NCI-H1694 treated with DMSO at 0.1 percent for 48 hours (cell line): ENCODE data around the gene PLEKHD1.

ENCODE experiments used
- DNase-seq: peaks from one replicate; lab custom pipeline; 2025; lab: John Stamatoyannopoulos, UW

Gene PLEKHD1

DNA sequence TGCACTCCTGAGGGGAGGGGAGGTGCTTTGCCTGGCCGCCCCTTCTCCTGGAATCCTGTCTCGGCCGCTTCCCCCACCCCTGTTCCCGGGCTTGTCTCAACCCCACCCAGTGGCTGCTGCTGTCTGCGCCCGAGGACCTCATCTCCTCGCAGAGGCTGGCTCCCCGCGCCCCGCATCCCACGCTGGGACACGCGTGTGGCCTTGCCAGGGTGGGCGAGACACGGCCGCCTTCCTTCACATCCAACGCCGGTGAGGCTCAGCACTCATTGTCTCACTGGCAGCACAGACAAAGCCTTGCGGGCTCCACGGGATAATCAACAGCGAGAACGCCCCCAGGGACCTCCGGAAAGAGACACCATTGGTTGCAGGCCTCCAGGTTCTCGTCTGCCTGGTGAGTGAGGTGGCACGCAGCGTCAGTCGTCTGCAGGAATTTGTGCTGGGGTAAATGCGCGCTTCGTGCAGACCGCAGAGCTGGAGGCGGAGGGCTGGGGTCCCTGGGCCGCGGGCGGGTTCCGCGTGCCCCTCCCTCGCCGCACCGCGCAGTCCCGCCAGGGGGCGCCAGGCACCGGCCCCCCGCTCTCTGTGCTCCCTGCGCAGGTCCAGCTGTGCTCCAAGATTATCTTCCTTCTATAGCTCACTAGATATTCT, 63.3 kb downstream of the PLEKHD1 start:
- no peak for DNase-seq

DNA sequence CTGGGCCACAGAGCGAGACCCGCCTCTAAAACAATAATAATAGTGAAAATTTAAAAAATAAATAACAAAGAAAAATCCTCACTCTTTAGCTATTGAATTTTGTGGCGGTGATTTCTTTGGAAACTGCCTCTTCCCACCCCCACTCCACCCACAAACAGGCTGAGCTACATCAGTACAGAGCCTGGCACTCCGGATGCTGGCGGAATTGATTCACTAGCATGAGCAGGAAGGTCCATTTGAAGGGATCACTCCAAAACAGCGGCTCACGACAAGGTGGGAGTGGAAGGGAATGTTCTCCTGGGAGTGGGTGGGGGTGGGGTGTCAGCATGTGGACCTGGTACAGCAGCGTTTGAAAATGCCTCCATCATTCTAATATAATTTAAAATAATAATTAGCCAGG, 64.0 kb downstream of the PLEKHD1 start:
- no peak for DNase-seq

DNA sequence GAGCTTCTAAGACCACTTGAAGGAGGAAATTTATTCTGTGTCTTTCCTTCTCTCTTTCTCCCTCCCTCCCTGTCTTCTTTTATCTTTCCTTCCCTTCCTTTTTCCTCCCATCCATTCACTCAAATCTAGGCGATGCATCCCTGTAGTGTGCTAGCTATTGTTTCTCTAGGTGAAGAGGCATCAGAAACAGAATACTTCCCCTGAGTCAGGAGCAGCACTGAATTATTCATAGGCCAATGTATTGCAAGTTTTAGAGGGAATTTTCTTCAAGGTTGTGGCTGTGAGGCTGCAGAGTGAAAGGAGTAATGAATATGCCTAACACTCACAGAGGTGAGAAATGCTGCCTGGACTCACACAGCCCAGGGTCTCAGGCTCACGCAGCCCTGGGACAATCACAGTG, 67.0 kb downstream of the PLEKHD1 start:
- DNase-seq, result no peak

DNA sequence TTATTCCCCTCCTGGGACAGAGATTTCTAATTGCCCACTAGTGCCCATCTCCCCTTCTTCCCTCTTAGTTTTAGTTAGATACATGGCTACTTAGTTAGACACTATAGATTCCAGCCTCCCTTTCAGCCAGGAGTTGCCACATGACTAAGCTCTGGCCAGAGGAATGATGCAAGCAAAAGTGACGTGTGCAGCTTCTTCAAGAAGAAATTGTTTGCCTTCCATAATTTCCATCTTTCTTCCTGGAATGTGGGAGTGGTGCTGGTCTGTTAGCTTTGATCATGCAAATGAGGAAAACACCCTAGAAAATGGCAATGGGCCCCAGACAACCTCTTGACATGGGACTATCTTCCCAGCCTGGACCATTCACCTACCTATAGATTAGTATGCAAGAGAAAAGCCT, 68.7 kb downstream of the PLEKHD1 start:
- DNase-seq, result no peak

DNA sequence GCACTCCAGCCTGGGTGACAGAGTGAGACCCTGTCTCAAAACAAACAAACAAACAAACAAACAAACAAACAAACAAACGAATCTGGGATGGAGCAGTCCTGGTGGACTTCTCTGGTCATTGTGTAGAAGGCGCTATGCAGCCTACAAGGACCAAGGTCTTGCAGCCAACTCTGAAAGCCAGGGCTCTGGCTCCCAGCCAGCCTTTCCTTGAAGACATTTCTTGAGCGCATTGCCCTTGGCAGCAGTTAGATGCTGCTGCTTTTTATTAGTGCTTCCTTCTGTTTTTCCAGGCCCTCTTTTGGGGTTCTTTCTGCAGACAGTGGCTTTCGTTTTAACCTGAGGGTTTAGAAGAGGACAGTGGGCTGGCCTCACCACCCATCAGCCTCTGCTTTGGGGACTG, 70.0 kb downstream of the PLEKHD1 start:
- no peak for DNase-seq

DNA sequence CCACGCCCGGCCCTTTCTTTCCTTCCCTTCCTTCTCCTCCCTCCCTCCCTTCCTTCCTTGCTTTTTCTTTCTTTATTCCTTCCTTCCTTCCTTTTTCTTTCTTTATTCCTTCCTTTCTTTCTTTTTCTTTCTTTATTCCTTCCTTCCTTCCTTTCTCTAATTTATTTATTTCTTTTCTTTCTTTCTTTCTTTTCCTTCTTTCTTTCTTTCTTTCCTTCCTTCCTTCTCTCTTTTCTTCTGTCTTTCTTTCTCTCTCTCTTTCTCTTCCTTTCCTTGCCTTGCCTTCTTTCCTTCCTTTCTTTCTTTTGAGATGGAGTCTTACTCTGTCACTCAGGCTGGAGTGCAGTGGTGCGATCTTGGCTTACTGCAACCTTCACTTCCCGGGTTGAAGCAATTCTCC, 74.2 kb downstream of the PLEKHD1 start:
- DNase-seq, result no peak

DNA sequence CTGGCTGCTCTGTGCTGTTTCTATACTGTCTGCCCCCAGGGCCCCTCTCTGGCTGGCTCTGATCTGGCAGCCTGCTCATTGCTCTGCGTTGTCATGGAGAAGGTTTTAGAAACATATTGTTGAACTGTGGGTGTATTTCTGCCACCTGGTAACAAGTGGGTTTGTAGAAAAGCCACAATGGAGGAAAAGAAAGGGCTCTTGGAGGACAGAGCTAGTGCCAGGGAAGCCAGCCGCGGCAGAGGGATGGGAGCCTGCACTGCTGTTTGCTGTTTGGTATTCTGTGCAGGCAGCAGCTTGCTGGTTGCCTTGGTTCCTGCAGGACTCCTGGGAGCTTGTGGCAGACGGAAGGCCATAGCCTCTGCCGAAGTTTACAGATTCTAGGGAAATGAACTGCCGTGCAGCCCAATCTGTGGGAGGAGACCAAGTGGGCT, 75.1 kb downstream of the PLEKHD1 start:
- DNase-seq, result peak; percentile 97

DNA sequence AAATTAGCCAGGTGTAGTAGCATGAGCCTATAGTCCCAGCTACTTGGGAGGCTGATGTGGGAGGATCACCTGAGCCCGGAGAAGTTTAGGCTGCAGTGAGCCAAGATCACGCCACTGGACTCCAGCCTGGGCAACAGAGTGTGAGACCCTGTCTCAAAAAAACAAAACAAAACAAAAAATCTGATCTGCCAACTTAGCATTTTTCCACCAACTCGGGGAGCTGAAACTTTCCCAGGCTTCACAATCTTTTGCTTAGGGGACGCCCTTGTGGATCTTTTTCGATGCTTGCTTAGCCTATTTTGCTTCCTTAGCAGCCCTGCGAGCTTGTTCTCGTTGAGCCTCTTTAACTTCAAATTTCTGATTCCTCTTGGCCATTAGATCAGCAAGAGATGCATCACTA, 76.3 kb downstream of the PLEKHD1 start:
- no peak for DNase-seq

DNA sequence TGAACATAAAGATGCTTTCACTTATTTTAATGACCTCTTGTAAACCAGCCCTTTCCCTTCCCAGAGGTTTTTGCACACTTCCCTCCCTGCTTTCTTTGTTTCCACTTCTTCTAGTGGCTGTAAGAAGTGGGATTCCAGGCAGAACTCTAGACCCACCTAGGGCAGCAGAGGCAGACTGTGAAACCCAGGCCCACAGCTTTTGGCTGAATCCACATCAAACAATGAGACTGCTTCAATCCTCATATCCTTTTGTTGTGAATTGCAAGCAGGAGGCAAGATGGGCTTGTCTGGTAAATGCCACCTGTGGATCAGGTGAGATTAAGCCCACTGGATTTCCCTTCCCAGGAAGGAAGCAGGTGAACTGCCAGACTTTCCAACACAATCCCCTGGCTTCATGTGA, 77.4 kb downstream of the PLEKHD1 start:
- no peak for DNase-seq

DNA sequence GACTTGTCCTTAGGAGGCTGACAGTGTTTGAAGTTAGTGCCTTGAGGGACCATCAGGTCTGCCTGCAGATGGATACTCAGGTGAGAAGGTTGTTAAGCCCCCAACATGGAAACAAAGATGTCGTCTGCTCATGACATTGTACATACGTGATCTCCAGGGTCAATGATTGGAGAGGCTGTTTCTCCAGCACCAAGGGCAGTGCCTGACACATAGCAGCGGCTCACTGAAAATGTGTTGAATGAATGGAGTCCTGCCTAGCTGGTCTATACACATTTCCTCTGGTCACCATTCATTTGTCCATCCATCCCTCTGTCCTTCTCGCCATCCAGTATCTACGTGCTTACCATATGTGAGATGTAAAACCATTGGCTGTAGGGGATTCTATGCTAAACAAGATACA, 83.0 kb downstream of the PLEKHD1 start:
- no peak for DNase-seq

DNA sequence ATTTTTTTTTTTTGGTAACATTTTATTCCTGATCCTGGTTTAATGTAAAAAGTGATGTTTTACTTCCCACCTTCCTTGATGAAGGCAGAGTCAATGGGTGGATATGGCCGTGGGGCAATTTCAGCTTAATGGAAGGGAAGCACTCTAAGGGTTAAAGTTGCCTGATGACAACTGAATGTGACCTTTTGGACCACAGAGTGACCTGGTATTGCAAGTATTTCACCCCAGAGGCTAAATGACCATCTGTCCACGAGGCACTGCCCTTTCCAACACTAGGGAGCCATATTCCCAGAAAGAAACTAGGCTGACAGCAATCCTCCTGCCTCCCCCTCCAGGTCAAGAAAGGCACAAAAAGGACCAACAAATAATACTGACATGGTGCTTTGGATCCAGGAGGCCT, 85.3 kb downstream of the PLEKHD1 start:
- no peak for DNase-seq

DNA sequence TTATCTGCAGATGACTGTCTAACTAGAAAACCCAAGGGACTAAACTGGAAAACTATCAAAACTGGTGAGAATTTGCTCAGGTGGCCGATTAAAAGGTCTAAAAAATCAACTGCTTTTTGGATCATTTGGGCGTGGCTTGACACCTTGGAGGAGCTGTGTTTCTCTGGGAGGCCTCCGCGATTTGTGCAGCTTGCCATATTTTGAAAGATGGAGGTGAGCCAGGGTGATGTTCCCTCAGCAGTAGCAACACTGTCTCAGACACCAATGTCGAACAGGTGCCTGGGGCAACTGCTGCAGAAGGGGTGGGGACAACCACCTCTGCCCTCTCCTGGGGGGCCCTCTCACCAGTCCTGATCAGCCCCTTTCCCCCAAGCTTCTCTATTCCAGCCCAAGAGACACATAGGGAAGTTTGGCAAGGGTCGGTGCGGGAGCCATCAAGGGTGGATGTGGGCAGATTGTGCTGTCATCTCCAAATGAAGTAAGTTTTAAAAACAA, 86.4 kb downstream of the PLEKHD1 start:
- DNase-seq, result no peak

DNA sequence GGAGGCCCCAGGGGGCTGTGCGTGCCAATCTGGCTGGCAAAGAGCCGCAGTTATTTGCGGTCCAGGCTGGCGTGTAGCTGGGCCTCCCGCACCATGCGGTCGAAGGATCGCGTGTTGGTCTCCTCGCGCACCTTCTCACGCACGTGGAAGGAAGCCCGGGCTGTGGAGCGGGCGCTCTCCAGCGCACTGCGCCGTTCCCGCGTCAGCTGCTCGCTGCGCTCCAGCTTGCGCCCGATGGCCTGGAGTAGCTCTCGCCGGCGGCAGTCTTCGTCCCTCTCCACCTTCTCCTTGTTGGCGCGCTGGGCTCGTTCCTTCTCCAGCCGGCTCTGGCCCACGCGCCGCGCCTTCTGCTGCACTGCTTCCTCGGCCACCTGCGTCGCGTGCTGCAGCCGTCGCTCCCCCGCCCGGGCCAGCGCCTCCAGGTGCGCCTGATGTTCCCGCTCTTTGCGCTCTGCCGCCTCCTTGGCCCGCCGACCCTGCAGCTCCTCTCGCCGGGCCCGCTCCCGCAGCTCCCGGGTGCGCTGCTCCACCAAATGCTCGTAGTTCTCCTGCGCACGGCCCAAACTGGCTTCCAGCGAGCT, 87.0 kb downstream of the PLEKHD1 start:
- DNase-seq, result no peak

DNA sequence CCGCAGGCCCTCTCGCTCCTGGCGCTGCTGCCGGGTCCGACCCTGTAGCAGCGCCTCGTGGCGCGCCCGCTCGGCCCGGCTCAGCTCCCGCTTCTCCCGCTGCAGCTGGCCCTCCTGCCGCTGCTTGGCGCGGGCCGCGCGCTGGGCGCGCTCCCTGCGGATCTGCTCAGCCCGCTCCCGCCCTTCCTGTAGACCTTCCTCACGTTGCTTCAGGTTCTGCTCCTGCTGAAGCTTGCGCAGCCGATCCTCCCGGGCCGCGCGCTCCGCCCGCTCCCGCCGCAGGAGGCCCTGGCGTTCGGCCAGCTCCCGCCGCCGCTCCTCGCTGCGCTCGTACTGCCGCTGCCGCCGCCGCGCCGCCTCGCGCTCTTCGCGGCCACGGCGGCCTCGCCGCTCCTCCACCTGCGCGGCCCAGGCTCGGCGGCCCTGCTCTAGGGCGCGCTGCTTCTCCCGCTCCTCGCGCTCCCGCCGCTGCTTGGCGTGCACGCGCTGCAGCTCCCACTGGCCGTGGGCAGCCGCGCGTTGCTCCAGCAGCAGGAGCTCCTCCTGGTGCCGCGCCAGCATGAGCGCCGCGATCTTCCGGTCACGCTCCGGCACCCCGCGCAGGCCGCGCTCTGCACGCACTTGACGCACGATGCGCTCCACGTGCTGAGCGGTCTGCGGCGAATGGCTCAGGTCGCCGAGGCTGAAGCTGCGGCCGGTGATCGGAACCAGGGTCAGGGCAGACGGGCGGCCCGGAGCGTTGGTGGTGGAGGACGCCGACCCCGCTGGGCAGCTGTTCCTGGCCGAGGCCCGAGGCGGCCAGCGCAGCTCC, 87.7 kb downstream of the PLEKHD1 start:
- DNase-seq, result no peak

DNA sequence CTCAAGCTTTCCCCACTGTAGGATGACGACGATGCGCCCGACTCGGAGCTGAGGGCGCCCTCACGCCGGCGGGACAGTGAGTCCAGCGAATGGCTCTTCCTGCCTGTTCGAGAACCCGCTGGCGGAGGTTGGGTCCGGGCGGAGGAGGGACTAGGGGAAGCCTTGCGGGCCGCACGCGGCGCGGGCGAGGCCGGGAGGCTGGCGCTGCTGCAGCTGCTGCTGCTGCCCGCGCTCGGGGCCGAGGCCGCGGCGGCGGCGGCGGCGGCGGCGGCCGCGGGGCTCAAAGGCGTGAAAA, 88.3 kb downstream of the PLEKHD1 start:
- no peak for DNase-seq

DNA sequence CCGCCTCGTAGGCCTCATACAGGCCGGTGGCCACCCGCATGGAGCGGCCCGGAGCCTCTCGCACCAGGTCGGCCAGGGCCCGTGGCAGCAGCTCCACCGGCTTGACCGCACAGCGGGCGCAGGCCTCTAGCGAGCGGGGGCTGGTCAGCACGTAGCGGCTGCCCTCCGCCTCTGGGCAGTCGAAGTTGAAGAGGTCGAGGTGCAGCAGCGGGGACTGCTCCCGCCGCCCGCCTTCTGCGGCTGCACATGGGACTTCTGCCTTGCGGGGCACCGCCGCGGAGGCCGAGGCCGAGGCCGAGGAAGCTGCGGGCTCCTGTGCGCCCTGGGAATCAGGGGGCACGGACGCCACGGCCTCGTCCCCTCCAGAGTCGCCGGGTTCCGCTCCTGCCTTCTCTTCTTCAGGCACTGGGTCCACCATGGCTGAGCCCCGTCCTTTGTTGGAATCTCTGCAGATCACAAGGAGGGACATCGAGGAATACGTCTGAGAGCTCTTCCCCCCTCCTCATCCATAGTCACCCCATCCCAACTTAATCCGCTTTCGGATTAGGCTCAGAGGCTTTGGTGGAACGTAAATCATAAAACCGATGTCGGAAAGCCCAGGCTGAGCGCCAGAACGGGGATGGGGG, 88.8 kb downstream of the PLEKHD1 start:
- no peak for DNase-seq

DNA sequence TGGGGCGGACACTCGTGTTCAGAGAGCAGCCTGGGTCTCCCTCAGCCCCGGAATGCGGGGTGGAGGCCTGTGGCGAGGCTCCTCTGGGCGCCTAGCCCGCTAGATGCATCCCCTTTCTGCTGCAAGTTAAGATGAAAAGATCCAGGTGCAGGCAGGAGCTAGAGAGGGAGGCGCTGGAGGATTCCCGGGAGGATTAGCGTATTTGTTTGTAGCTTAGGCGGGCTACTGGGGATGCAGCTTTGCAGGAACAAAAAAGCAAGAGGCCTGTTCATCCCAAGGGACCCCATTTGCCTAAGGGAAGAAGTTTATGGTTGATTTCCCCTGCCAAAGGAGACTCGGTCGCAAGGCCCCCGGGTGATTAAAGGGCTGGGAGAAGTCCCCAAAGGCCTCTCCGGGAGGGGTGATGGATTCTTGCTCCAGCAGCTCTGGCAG, 89.3 kb downstream of the PLEKHD1 start:
- DNase-seq, result peak; percentile 59

DNA sequence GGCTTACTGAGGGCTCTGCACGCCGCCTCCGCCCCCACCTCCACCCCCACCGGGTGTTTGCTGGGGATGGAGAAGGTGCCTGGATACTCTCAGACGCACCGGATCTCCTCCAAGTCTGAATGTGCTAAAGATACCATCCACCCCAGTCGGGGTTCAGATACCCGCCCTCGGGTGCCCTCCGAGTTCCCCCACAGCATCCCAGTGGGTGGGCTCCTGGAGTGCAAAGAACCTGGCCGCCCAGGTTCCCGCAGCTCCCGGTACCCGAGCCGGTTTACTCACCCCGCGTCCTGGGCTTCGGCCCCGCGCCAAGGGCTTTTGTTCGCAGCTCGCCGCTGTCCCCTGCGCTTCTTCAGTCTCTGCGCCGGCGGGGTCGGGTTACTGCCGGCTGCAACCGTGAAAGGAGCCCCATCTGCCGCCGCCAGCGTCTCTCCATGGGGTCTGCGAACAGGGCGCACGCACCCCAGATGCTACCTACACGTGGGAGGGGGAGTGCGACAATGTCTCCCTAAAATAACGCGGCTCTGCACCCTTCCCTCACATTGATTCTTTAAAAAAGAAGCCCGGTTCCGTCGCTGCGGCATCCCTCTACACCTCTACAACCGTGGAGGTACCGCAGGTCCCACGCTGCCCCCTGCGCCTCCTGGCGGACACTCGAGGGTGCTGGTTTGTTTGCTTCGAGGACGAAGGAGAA, 89.9 kb downstream of the PLEKHD1 start, which contains the start of gene CCDC177:
Gene CCDC177 (minus strand): TSS at position 609 of the 691 bp plus-strand sequence. CDS start 1,249 bp downstream, outside the sequence.
- peak; percentile 83 for DNase-seq

DNA sequence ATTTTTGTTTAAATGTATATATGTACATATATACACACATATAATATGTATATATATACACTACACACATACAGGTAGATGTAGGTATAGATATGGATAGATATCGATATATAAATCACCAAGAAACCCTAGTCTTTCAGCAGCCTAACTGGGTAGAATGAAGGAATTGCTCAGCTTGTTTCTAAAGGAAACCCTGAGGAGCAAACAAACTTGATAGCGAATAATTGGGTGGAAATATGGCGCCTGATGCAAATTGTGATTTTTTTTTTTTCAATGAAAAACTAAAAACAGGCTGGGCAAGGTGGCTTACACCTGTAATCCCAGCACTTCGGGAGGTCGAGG, 90.4 kb downstream of the PLEKHD1 start:
- no peak for DNase-seq

DNA sequence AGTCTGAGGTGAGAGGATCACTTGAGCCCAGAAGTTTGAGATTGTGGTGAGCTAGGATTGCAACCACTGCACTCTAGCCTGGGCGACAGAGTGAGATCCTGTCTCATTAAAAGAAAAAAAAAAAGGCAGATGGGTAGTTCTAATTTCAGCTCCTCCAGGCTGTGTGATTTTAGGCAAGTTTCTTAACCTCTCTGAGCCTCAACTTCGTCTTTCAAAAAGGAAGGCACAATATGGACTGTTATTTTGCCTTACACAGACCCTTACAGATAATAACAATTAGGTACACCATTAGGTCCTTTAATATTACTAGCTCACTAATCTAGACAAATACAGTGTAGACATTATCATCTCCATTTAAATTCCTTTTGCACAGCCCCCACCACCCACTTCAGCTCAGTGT, 94.9 kb downstream of the PLEKHD1 start:
- no peak for DNase-seq

DNA sequence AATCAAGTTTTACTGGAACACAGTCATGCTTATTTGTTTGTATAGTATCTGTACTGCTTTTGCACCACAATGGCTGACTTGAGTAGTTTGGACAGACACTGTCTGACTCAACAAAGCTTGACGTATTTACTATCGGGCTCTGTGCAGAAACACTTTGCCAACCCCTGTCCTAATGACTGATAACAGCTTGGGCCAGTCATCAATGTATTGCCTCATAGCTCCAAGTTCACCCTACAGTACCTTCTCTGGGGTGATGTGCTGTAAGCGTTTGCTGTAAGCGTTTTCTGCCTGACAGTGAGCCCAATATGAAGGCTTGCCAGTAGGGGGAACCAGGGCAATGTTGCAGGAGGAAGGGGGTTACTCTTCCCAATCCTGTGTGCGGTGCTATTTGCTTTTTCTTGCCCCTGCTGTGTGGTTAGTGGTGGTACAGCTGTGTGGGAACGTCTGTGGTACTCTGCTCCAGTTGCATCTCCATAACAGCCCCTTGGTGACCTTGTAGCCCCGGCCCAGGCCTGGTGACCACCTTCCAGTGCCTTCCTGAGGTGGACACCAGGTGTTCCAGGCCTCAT, 95.6 kb downstream of the PLEKHD1 start:
- peak; percentile 91 for DNase-seq
